ENCODE data around the gene MYH9.

GRCh38 chr22:36399472-36399778 lies 11.7 kb upstream of the MYH9 start:
- no peak for TF ChIP-seq CTCF (IDR thresholded peaks at IDR 0.05; ENCODE audit: poor library complexity, severe bottlenecking)
- TF ChIP-seq EP300 (conservative IDR thresholded peaks at IDR 0.05; ENCODE audit: poor library complexity, severe bottlenecking), result no peak
